HG02885 (cell line): ENCODE data around the gene RPTOR.

Source experiments
- ATAC-seq: cut with Tn5 transposase; IDR thresholded peaks from one replicate; pipeline ENCODE4 v1.9.1; 2021; ENCODE audit warnings: mild to moderate bottlenecking; ENCODE audit not compliant: unreplicated experiment, poor library complexity

Gene RPTOR

GRCh38 chr17:80633994-80634566, 89.4 kb downstream of the RPTOR start:
- ATAC-seq: no peak

- ATAC-seq: no peak
Measured at GRCh38 chr17:80636361-80637018, 91.9 kb downstream of the RPTOR start.

DNA sequence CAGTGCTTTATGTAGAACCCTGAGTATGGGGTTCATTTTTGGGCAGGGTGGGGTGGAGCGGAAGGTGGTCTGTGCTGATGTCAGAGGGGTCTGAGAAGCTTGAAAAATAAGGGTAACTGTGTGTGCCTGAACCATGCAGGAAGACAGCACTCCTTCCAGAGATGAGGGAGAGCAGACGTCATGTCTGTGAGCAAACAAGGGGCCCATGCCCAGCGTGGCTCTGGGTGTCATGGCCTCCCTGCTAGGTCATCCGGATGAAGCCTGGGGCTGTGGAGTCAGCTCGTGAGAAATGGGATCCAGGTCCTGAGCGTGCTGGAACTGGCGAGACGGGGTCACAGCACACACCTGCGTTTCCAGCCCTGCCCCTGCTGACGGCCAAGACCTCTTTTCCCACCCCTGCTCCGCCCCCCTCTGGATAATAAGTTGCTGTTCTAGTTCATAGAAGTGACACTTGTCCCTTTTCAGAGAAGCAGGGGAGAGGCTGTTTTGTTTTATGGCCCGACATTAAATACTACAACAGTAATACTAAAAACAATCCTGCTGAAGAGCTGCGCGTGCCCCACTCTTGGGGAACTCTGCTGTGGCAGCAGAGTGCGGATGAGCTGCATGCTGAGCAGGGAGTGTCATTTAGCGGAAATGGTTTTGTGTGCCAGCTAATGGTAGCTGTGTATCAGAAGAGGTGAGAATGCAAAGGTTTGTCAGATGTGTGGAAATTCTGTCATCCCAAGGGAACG, 92.6 kb downstream of the RPTOR start:
- no peak for ATAC-seq

- no peak for ATAC-seq
Measured at GRCh38 chr17:80639658-80640057, 95.0 kb downstream of the RPTOR start.

- ATAC-seq: no peak
Measured at GRCh38 chr17:80640366-80641084, 95.9 kb downstream of the RPTOR start.

DNA sequence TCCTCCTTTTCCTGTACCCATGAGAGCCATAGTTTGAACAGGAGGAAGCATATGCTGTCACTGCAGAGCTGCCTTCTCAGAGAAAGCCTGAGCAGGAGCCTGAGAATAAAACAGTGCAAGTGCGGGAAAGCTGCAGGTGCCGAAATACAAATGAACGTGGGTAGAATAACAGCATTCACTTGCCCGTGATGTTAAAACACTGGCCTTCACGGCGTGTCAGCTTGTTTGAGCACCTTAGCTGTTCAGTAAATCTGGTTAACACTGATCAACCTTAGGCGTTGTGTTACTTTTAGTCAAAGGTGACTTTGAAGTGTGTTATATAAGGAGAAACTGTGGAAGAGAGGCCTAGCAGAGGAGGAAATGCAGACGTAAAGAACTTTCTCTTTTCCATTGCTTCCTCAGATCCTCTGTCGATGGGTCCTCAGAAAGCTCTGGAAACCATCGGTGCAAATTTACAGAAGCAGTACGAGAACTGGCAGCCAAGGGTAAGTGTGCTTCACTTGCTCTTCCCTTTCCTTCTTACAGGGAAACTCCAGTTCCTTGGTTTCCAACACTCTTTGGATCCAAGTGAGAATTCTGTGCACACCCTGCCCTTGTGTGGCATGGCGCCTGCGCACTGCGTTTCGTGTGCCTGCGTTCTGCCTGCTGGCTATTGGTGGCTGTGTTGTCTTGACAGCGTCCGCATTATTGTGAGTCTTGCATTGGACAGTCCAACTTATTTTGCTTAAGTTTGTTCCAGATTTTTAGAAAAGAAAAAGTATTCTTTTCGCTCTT, 98.9 kb downstream of the RPTOR start:
- ATAC-seq: no peak

DNA sequence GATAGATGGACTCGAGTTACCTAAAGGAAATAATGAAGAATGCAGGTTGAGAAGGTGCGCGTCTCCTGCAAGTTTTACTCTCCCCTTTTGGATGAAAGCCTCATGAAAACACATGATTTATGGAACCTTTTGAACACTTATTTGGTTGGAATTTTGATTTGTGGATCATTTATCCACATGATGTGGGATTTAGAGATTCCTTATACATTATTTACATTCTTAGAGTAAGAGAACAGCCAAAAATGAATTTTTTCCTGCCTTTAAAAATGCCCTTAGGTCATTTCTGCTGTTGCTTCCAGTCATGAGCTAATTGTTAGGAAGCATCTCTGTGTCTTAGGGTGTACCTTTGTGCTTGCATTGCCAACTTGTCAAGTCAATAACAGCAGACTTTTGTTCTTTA, 99.9 kb downstream of the RPTOR start:
- no peak for ATAC-seq

GRCh38 chr17:80645706-80646325, 101.2 kb downstream of the RPTOR start:
- ATAC-seq: no peak

DNA sequence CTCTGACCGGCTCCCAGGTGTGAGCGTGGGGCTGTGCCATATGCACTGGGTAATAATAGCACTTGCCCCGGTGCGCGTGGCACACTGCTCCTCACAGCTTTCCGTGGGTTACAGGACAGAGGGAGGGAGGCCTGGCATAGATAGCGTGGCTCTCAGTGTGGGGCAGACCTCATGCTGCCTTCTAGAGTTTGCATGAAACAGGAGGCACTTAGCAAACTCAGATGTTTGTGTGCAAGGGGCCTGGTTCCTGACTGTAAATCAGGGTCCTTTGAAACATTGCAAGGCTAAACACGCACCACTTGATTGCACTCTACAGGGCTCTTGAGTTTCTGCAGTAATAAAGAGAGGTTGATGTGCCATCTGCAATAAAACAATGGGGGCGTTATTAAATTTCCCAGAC, 101.7 kb downstream of the RPTOR start:
- ATAC-seq: no peak

- no peak for ATAC-seq
Measured at GRCh38 chr17:80647746-80648145, 103.1 kb downstream of the RPTOR start.

- no peak for ATAC-seq
Measured at GRCh38 chr17:80649200-80649644, 104.6 kb downstream of the RPTOR start.

- no peak for ATAC-seq
Measured at GRCh38 chr17:80649672-80650330, 105.2 kb downstream of the RPTOR start.

GRCh38 chr17:80650331-80650672, 105.7 kb downstream of the RPTOR start:
- no peak for ATAC-seq

DNA sequence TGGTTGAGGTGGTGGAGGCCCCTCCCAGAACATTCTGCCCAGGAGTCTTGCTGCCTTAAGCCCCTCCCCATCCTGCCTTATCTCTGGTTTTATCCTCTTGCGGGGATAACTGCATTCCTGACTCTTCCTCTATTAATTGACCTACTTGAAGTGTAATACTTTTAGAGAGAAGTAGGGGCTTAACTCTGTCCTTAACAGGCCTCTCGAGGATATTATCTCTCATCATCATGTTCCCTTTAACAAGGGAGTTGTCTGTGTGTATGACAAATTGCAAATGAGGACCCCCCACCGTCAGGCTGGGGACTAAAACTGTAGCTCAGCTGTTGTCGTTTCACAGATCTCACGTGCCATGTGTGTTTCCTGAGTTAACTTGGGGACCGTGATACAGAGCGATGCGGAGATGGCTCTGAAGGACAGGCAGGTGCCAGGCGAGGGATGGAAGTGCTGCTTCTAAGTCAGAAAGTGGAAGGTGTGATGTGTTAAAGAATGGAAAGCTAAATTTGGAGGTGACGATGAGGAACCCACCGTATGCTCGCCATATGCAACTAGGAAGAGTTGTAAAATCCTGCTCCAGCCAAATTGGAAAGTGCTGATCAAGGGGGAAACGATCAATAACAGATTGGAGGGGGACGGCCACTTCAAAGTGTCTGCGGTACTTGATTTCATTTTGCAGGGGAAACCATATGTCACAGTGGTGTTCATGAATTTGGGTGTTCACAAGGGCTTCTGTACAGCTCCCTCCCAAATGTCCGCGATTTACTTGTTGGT, 106.3 kb downstream of the RPTOR start:
- ATAC-seq: no peak

DNA sequence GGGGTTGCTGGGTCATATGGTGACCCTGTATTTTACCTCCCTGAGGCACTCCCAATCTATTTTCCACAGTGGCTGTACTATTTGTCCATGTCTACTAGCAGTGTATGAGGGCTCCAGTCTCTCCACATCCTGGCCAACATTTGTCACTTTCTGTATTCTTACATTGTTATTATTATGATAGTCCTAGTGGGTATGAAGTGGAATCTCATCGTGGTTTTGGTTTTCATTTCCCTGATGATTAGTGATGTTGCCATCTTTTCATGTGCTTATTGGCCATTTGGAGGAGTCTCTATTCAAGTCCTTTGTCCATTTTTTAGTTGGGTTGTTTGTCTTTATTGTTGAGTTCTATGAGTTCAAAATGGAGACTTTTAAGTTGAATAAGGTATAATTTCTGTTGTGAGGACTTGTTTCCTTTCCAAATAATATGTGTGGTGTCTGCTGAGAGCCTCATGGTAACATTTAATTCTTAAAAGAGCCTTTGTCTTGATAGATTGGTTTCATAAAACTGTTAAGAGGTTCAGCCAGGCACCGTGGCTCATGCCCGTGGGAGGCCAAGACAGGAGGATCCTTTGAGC, 108.2 kb downstream of the RPTOR start:
- ATAC-seq: no peak

- ATAC-seq: no peak
Measured at GRCh38 chr17:80653856-80654255, 109.2 kb downstream of the RPTOR start.

DNA sequence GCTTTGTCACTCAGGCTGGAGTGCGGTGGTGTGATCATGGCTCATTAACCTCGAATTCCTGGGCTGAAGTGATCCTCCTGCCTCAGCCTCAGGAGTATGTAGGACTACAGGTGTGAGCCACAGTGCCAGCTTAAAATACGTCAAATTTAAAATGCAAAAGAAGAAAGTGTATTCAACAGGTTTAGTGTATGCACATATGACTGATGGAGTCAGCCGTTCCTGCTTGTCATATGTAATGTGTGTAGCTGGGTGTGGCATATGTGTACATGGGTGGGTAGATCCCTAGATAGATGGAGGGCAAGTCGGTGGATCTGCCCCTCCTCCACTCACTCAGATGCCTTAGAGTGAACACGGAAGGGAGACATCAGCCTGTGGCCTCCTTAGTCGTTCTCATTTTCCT, 111.0 kb downstream of the RPTOR start:
- no peak for ATAC-seq

GRCh38 chr17:80656590-80656989, 112.0 kb downstream of the RPTOR start:
- no peak for ATAC-seq
